WTC11 (cell line): ENCODE data around the gene NDUFC2. TPM values are rescaled to one million over a fixed set of nuclear protein-coding genes. Genes with fewer than 3 reads are reported as not detected.

Experiments
- CBFB ChIP-seq: sonication (generic); formaldehyde crosslinking; IDR thresholded peaks from 2 replicates; pipeline ENCODE4 v1.8.1; 2022; ENCODE audit warnings: mild to moderate bottlenecking, low read depth, missing genetic modification reagents
- ESRRA ChIP-seq: sonication (generic); formaldehyde crosslinking; IDR thresholded peaks from 2 replicates; pipeline ENCODE4 v1.8.1; 2022; ENCODE audit warnings: mild to moderate bottlenecking, missing genetic modification reagents, borderline replicate concordance
- ETV6 ChIP-seq: sonication (generic); formaldehyde crosslinking; IDR thresholded peaks from 2 replicates; pipeline ENCODE4 v1.8.1; 2022; ENCODE audit warnings: mild to moderate bottlenecking, missing genetic modification reagents
- FOXP1 ChIP-seq: sonication (generic); formaldehyde crosslinking; IDR thresholded peaks from 2 replicates; pipeline ENCODE4 v1.8.0; 2022; ENCODE audit warnings: missing genetic modification reagents, mild to moderate bottlenecking, moderate library complexity, borderline replicate concordance
- NFATC4 ChIP-seq: fragments of 250-450 bp; sonication (Bioruptor Pico); IDR thresholded peaks from 2 replicates; pipeline ENCODE4 v1.9.0; 2021; ENCODE audit warnings: mild to moderate bottlenecking
- NFE2L1 ChIP-seq: sonication (generic); formaldehyde crosslinking; IDR thresholded peaks from 2 replicates; pipeline ENCODE4 v1.8.1; 2023; ENCODE audit warnings: missing genetic modification reagents
- NR1H2 ChIP-seq: sonication (generic); formaldehyde crosslinking; IDR thresholded peaks from 2 replicates; pipeline ENCODE4 v1.9.0; 2021; ENCODE audit warnings: mild to moderate bottlenecking, moderate library complexity, missing genetic modification reagents
- OVOL2 ChIP-seq: fragments of 250-450 bp; sonication (Bioruptor Pico); IDR thresholded peaks from 2 replicates; pipeline ENCODE4 v1.9.0; 2021; ENCODE audit warnings: mild to moderate bottlenecking, borderline replicate concordance
- RELA ChIP-seq: sonication (generic); formaldehyde crosslinking; IDR thresholded peaks from 2 replicates; pipeline ENCODE4 v1.8.1; 2022; ENCODE audit warnings: missing genetic modification reagents, mild to moderate bottlenecking, borderline replicate concordance
- SMAD4 ChIP-seq: sonication (generic); formaldehyde crosslinking; IDR thresholded peaks from 2 replicates; pipeline ENCODE4 v1.8.0; 2022; ENCODE audit warnings: mild to moderate bottlenecking, missing genetic modification reagents
- SOX15 ChIP-seq: fragments of 250-450 bp; sonication (Bioruptor Pico); IDR thresholded peaks from 2 replicates; pipeline ENCODE4 v1.9.0; 2021; ENCODE audit warnings: mild to moderate bottlenecking
- TP53 ChIP-seq: sonication (generic); formaldehyde crosslinking; IDR thresholded peaks from 2 replicates; pipeline ENCODE4 v1.8.1; 2023; ENCODE audit warnings: mild to moderate bottlenecking, missing genetic modification reagents
- ZBTB21 ChIP-seq: sonication (generic); formaldehyde crosslinking; IDR thresholded peaks from 2 replicates; pipeline ENCODE4 v1.8.1; 2023; ENCODE audit warnings: mild to moderate bottlenecking, missing genetic modification reagents, borderline replicate concordance
- ZNF317 ChIP-seq: sonication (generic); formaldehyde crosslinking; IDR thresholded peaks from 2 replicates; pipeline ENCODE4 v1.8.1; 2023; ENCODE audit warnings: low read depth, mild to moderate bottlenecking, moderate library complexity, missing genetic modification reagents, borderline replicate concordance
- ZNF416 ChIP-seq: fragments of 250-450 bp; sonication (Bioruptor Pico); IDR thresholded peaks from 2 replicates; pipeline ENCODE4 v1.9.0; 2021; ENCODE audit warnings: mild to moderate bottlenecking, inconsistent platforms
- ZNF671 ChIP-seq: fragments of 250-450 bp; sonication (Bioruptor Pico); IDR thresholded peaks from 2 replicates; pipeline ENCODE4 v1.8.0; 2021; ENCODE audit warnings: mild to moderate bottlenecking
- total RNA-seq: library from RNA; stranded (reverse); gene quantifications from 3 replicates; pipeline ENCODE4 v1.2.3, GENCODE V29; 2021
- TF ChIP-seq, protein P1 (sequence below): fragments of 250-450 bp; sonication (Bioruptor Pico); conservative IDR thresholded peaks from 2 replicates; pipeline ENCODE4 v1.9.0; 2021; ENCODE audit warnings: mild to moderate bottlenecking
- TF ChIP-seq, protein P2 (sequence below): fragments of 250-450 bp; sonication (Bioruptor Pico); IDR thresholded peaks from 2 replicates; pipeline ENCODE4 v1.8.0; 2021; ENCODE audit warnings: mild to moderate bottlenecking
- TF ChIP-seq, protein P3 (sequence below): sonication (generic); formaldehyde crosslinking; IDR thresholded peaks from 2 replicates; pipeline ENCODE4 v1.8.0; 2022; ENCODE audit warnings: mild to moderate bottlenecking, missing genetic modification reagents
- TF ChIP-seq, protein P4 (sequence below): sonication (generic); formaldehyde crosslinking; IDR thresholded peaks from 2 replicates; pipeline ENCODE4 v1.8.1; 2023; ENCODE audit warnings: mild to moderate bottlenecking, missing genetic modification reagents, moderate library complexity
- TF ChIP-seq, protein P5 (sequence below): sonication (generic); formaldehyde crosslinking; IDR thresholded peaks from 2 replicates; pipeline ENCODE4 v1.8.0; 2023; ENCODE audit warnings: missing genetic modification reagents, mild to moderate bottlenecking, borderline replicate concordance
- TF ChIP-seq, protein P6 (sequence below): sonication (generic); formaldehyde crosslinking; IDR thresholded peaks from 2 replicates; pipeline ENCODE4 v1.8.0; 2022; ENCODE audit warnings: mild to moderate bottlenecking, missing genetic modification reagents
- TF ChIP-seq, protein P7 (sequence below): sonication (generic); formaldehyde crosslinking; IDR thresholded peaks from 2 replicates; pipeline ENCODE4 v1.8.0; 2022; ENCODE audit warnings: mild to moderate bottlenecking, missing genetic modification reagents
- TF ChIP-seq, protein P8 (sequence below): fragments of 250-450 bp; sonication (Bioruptor Pico); IDR thresholded peaks from 2 replicates; pipeline ENCODE4 v1.9.0; 2021; ENCODE audit warnings: moderate library complexity, mild to moderate bottlenecking, inconsistent platforms, borderline replicate concordance

NDUFC2 gene
- total RNA-seq, 1 experiment from 2014 or later: 215 TPM

DNA sequence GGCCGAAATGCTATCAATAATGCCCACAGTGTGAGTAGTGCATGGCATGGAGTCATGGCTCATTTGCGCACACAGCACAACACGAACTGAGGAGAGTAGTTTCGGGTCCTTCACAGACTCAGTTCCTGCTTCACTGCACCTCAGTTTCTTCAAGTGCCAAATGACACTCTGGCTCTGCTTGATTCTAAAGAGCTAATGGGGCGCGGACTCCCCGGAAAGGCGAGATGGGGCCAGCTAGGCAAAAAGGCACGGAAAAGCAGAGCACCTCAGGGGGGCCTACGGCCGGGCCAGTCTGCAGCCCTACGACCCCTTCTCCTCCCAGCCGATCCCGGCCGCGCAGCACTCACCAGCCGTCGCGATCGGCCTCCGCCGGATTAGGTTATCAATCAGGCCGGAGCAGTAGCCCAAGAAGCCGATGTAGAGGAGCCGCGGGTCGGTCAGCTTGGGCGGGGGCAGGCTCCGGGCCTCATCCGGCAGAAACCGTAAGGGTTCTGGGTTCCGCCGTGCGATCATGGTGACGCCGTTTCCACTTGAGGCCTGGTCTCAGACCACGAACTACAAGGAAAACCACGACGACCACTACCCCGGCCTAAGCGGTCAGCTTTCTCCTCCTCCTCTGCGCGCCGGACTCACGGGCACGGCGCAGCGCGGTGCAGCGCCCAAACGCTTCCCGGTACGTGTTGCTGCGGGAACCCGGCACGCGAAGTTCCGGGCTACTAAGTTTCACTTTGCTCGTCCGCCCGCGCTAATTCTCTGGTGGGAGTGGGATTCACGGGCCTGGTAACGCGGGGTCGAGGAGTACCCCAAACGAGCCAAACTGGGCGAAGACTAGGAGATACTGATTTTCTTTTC, at the start of gene NDUFC2 (continued):
- TF ChIP-seq, protein P1, sequence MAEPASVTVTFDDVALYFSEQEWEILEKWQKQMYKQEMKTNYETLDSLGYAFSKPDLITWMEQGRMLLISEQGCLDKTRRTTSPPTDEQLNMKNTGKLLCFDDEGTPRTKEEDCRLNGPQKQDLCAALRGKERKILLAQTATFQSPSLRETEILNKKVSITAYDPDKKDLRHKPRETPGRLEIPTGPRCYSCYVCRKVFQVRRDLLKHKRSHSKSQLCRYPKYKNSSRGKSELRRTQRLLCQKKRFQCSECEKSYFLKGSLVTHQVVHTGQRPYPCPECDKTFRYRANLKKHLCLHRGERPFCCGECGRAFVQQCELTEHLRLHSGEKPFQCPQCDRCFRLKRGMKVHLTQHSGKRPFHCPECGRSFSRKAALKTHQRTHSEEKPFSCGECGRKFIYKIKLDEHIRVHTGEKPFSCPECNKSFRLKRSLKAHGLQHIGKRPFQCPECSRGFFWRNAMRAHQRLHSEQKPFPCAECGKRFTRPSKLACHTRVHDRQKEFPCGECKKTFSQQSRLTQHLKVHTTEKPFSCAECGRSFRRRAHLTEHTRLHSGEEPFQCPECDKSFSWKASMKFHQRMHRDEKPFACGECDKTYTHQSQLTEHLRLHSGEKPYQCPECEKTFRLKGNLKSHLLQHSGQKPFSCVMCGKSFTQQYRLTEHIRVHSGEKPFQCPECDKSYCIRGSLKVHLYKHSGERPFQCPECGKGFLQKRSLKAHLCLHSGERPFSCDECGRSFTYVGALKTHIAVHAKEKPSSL (CRISPR knock-in tag): no peak
- TF ChIP-seq CBFB (CRISPR knock-in tag) (no peak), NFATC4 (CRISPR knock-in tag) (no peak), SMAD4 (CRISPR knock-in tag) (no peak), ZNF671 (CRISPR knock-in tag) (no peak), ESRRA (CRISPR knock-in tag) (peak; percentile 81; the same call in 1 of the 2 replicates), RELA (CRISPR knock-in tag) (no peak; the same call in 1 of the 2 replicates), TP53 (CRISPR knock-in tag) (no peak), NFE2L1 (CRISPR knock-in tag) (peak; percentile 82; the same call in 1 of the 2 replicates), FOXP1 (CRISPR knock-in tag) (peak; percentile 91), ETV6 (CRISPR knock-in tag) (peak; percentile 71; the same call in 1 of the 2 replicates), ZNF317 (CRISPR knock-in tag) (0 out of 2 replicates have a peak, but pooled peaks have one; percentile 32), ZBTB21 (CRISPR knock-in tag) (no peak), OVOL2 (CRISPR knock-in tag) (no peak), ZNF416 (CRISPR knock-in tag) (no peak), SOX15 (CRISPR knock-in tag) (no peak), NR1H2 (0 out of 2 replicates have a peak, but pooled peaks have one; percentile 26)
- TF ChIP-seq, protein P2, sequence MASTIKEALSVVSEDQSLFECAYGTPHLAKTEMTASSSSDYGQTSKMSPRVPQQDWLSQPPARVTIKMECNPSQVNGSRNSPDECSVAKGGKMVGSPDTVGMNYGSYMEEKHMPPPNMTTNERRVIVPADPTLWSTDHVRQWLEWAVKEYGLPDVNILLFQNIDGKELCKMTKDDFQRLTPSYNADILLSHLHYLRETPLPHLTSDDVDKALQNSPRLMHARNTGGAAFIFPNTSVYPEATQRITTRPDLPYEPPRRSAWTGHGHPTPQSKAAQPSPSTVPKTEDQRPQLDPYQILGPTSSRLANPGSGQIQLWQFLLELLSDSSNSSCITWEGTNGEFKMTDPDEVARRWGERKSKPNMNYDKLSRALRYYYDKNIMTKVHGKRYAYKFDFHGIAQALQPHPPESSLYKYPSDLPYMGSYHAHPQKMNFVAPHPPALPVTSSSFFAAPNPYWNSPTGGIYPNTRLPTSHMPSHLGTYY (CRISPR knock-in tag): no peak; the same call in 1 of the 2 replicates
- TF ChIP-seq, protein P3, sequence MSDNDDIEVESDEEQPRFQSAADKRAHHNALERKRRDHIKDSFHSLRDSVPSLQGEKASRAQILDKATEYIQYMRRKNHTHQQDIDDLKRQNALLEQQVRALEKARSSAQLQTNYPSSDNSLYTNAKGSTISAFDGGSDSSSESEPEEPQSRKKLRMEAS (CRISPR knock-in tag): peak; percentile 76
- TF ChIP-seq, protein P4, sequence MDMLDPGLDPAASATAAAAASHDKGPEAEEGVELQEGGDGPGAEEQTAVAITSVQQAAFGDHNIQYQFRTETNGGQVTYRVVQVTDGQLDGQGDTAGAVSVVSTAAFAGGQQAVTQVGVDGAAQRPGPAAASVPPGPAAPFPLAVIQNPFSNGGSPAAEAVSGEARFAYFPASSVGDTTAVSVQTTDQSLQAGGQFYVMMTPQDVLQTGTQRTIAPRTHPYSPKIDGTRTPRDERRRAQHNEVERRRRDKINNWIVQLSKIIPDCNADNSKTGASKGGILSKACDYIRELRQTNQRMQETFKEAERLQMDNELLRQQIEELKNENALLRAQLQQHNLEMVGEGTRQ (CRISPR knock-in tag): no peak
- TF ChIP-seq, protein P5, sequence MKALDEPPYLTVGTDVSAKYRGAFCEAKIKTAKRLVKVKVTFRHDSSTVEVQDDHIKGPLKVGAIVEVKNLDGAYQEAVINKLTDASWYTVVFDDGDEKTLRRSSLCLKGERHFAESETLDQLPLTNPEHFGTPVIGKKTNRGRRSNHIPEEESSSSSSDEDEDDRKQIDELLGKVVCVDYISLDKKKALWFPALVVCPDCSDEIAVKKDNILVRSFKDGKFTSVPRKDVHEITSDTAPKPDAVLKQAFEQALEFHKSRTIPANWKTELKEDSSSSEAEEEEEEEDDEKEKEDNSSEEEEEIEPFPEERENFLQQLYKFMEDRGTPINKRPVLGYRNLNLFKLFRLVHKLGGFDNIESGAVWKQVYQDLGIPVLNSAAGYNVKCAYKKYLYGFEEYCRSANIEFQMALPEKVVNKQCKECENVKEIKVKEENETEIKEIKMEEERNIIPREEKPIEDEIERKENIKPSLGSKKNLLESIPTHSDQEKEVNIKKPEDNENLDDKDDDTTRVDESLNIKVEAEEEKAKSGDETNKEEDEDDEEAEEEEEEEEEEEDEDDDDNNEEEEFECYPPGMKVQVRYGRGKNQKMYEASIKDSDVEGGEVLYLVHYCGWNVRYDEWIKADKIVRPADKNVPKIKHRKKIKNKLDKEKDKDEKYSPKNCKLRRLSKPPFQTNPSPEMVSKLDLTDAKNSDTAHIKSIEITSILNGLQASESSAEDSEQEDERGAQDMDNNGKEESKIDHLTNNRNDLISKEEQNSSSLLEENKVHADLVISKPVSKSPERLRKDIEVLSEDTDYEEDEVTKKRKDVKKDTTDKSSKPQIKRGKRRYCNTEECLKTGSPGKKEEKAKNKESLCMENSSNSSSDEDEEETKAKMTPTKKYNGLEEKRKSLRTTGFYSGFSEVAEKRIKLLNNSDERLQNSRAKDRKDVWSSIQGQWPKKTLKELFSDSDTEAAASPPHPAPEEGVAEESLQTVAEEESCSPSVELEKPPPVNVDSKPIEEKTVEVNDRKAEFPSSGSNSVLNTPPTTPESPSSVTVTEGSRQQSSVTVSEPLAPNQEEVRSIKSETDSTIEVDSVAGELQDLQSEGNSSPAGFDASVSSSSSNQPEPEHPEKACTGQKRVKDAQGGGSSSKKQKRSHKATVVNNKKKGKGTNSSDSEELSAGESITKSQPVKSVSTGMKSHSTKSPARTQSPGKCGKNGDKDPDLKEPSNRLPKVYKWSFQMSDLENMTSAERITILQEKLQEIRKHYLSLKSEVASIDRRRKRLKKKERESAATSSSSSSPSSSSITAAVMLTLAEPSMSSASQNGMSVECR (CRISPR knock-in tag): peak; percentile 87
- TF ChIP-seq, protein P6, sequence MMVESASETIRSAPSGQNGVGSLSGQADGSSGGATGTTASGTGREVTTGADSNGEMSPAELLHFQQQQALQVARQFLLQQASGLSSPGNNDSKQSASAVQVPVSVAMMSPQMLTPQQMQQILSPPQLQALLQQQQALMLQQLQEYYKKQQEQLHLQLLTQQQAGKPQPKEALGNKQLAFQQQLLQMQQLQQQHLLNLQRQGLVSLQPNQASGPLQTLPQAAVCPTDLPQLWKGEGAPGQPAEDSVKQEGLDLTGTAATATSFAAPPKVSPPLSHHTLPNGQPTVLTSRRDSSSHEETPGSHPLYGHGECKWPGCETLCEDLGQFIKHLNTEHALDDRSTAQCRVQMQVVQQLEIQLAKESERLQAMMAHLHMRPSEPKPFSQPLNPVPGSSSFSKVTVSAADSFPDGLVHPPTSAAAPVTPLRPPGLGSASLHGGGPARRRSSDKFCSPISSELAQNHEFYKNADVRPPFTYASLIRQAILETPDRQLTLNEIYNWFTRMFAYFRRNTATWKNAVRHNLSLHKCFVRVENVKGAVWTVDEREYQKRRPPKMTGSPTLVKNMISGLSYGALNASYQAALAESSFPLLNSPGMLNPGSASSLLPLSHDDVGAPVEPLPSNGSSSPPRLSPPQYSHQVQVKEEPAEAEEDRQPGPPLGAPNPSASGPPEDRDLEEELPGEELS (CRISPR knock-in tag): peak; percentile 89; the same call in 1 of the 2 replicates
- TF ChIP-seq, protein P7, sequence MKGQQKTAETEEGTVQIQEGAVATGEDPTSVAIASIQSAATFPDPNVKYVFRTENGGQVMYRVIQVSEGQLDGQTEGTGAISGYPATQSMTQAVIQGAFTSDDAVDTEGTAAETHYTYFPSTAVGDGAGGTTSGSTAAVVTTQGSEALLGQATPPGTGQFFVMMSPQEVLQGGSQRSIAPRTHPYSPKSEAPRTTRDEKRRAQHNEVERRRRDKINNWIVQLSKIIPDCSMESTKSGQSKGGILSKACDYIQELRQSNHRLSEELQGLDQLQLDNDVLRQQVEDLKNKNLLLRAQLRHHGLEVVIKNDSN: peak; percentile 62; the same call in 1 of the 2 replicates
- TF ChIP-seq, protein P8, sequence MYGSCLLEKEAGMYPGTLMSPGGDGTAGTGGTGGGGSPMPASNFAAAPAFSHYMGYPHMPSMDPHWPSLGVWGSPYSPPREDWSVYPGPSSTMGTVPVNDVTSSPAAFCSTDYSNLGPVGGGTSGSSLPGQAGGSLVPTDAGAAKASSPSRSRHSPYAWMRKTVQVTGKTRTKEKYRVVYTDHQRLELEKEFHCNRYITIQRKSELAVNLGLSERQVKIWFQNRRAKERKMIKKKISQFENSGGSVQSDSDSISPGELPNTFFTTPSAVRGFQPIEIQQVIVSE (CRISPR knock-in tag): no peak
